ENCODE measurements around the gene ZNF423.

DNA sequence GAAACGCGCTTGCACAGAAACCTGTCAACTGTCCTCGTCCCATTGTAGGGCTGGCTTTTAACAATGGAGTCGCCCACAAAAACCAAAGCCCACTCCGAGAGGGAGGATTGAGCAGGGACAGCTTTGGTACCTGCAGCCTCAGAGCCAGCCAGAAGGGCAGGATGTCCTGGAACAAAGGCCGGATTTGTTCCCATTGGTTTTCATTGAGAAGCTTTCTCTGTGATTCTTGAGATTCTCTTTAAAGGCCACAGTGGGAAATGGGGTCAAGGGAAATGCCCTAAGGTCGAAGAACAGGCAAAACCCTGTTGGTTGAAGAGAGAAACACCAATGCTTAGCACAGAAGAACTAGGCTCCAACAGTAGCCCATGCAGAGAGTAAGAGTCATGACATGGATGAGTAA is 416.9 kb downstream of the ZNF423 start:
- no peak for TF ChIP-seq EZH2 (IDR thresholded peaks at IDR 0.05; ENCODE audit: insufficient read depth, poor library complexity, severe bottlenecking)
- TF ChIP-seq EZH2phosphoT487 (IDR thresholded peaks at IDR 0.05; ENCODE audit: insufficient read depth, low read depth): no peak

Measured in GM23248 (cell line).